ENCODE data around the gene SSH3. TPM values are rescaled to one million over a fixed set of nuclear protein-coding genes. Genes with fewer than 3 reads are reported as not detected.

The SSH3 gene
- total and polyA plus RNA-seq, 2 experiments from 2014 or later, result 26.7 to 39.9 TPM

GRCh38 chr11:67287355-67288197 is 15.8 kb upstream of the SSH3 start:
- Histone ChIP-seq H3K4me1 (ENCODE audit: low read depth) (peaks cover 15% of the 10 kb centered on the region), H3K27me3 (no peaks in the 10 kb centered on the region), H3K9me3 (ENCODE audit: low read depth) (no peaks in the 10 kb centered on the region), H3K36me3 (peaks cover 23% of the 10 kb centered on the region), H3K27ac (peak overlapping the region; percentile 78), H3K4me3 (no peak overlapping the region)
- no peak for TF ChIP-seq CTCF (IDR thresholded peaks at IDR 0.05; ENCODE audit: low read depth, low read length)
- no peak for DNase-seq (ENCODE audit: low read depth in 1 of 2, low spot score in 1 of 2)

DNA sequence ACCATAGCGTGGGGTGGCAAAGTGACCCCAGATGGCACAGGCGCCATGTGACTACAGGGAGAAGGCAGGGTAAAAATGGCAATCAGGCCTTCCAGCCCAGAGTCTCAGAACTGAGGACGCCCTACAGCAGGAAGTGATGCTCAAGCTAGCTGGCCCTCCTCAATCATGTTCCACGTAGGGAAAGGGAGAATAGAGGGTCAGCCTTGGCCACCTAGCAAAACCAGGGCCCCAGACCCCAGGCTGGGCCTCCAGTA is 15.2 kb upstream of the SSH3 start:
- no peak for TF ChIP-seq CTCF (IDR thresholded peaks at IDR 0.05; ENCODE audit: low read depth, low read length)
- Histone ChIP-seq H3K27me3 (no peaks in the 10 kb centered on the region), H3K4me1 (ENCODE audit: low read depth) (peaks cover 15% of the 10 kb centered on the region), H3K9me3 (ENCODE audit: low read depth) (no peaks in the 10 kb centered on the region), H3K27ac (peak overlapping the region; percentile 78), H3K4me3 (peak overlapping the region; percentile 56), H3K36me3 (peaks cover 18% of the 10 kb centered on the region)
- DNase-seq (ENCODE audit: low read depth in 1 of 2, low spot score in 1 of 2), result no peak

- Histone ChIP-seq H3K27me3 (no peaks in the 10 kb centered on the region), H3K4me1 (ENCODE audit: low read depth) (peaks cover 15% of the 10 kb centered on the region), H3K27ac (peak overlapping the region; percentile 78), H3K36me3 (peaks cover 14% of the 10 kb centered on the region), H3K9me3 (ENCODE audit: low read depth) (no peaks in the 10 kb centered on the region), H3K4me3 (peak overlapping the region; percentile 56)
- TF ChIP-seq CTCF (IDR thresholded peaks at IDR 0.05; ENCODE audit: low read depth, low read length), result peak; percentile 34
- DNase-seq (ENCODE audit: low read depth in 1 of 2, low spot score in 1 of 2), result peak; percentile 94 to 97
Observed at GRCh38 chr11:67288452-67289225, 14.7 kb upstream of the SSH3 start.

GRCh38 chr11:67289226-67289650 is 14.1 kb upstream of the SSH3 start, which contains the start of gene ANKRD13D:
Gene ANKRD13D (plus strand): TSS chr11:67289303. CDS start chr11:67289461, 158 bp downstream.
- TF ChIP-seq CTCF (IDR thresholded peaks at IDR 0.05; ENCODE audit: low read depth, low read length), result no peak
- Histone ChIP-seq H3K9me3 (ENCODE audit: low read depth) (no peaks in the 10 kb centered on the region), H3K27ac (peak within 1 kb of the TSS; percentile 78), H3K4me3 (peak within 1 kb of the TSS; percentile 56), H3K4me1 (ENCODE audit: low read depth) (peaks cover 15% of the 10 kb centered on the region), H3K27me3 (no peaks in the 10 kb centered on the region), H3K36me3 (peaks cover 8% of the 10 kb centered on the region)
- DNase-seq (ENCODE audit: low read depth in 1 of 2, low spot score in 1 of 2), result no peak

GRCh38 chr11:67289651-67290479 is 13.5 kb upstream of the SSH3 start:
- H3K9me3 ChIP-seq (ENCODE audit: low read depth), result no peaks in the 10 kb centered on the region
- H3K27ac ChIP-seq, result peak overlapping the region; percentile 58
- peak overlapping the region; percentile 56 for H3K4me3 ChIP-seq
- H3K27me3 ChIP-seq, result no peaks in the 10 kb centered on the region
- peak in 1 of 2 donors; percentile 26 for DNase-seq (ENCODE audit: low read depth in 1 of 2, low spot score in 1 of 2)
- no peak for TF ChIP-seq CTCF (IDR thresholded peaks at IDR 0.05; ENCODE audit: low read depth, low read length)
- peaks cover 15% of the 10 kb centered on the region for H3K4me1 ChIP-seq (ENCODE audit: low read depth)
- peaks cover 6% of the 10 kb centered on the region for H3K36me3 ChIP-seq
